C4-2B (cell line): ENCODE data around the gene THOC5.

Experiments used
- CTCF ChIP-seq: fragments of 450-650 bp; conservative IDR thresholded peaks from 2 replicates; pipeline ENCODE4 v1.5.1; 2017; ENCODE audit warnings: mild to moderate bottlenecking
- ZFX ChIP-seq: fragments of 450-650 bp; IDR thresholded peaks from 2 replicates; pipeline ENCODE4 v1.6.1; 2017

GRCh38 chr22:29457730-29458129 is 95.8 kb downstream of the THOC5 start:
- TF ChIP-seq CTCF, result no peak
- no peak for TF ChIP-seq ZFX
